Measurements from ENCODE around the gene PPP4R4.
"Not testable (repeated sequence)": the region's sequence is repeated elsewhere in the genome, so short reads cannot be mapped to it uniquely, and the experiment has no call there.

The PPP4R4 gene

DNA sequence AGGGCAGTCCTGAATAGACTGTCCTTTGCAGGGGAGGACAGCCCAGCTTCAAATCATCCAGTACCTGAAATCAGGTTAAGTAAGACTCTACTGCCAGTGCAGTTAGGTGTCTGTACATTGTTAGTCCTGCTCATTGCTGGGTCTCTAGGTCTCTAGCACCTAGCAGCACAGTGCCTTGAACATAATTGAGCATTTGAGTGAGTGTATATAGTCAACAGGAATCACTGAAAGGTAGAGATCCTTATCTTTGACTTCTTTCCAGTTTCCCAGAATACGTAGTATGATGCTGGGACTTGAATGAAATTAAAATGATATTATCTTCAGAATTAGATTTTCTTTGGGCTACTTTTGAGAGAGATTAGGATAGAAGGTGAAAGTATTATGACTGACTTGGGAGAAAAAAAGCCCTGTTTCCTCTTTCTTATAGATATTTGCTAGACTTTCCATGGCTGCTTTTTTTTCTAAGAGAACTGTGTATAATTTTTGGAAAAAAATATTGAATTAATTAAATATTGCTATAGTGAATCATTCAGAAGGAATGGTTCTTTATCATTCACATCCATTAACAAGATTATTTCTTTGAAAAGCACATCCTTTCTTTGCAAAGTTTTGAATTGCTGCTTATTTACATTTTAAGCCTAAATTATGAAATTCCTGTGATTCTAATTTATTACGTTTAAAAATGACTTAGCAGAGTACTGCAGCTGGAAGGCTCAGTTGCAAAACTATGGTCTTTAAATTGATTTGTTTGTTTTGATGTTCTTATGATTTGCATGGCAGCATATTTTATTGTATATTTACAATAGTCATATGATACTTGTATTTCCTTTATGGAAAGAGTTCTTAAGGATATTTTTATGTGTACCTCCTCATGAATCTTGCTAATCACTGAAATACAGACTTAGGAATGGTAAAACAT is 51.6 kb downstream of the PPP4R4 start:
- Mint-ChIP-seq H3K9me3 (peaks cover 9% of the 10 kb centered on the region), H3K36me3 (peaks cover 4% of the 10 kb centered on the region), H3K27ac (no peak overlapping the region), H3K27me3 (peaks cover 3% of the 10 kb centered on the region), H3K4me1 (peaks cover 14% of the 10 kb centered on the region), H3K4me3 (no peak overlapping the region)
- no peak for ATAC-seq (ENCODE audit: low read depth)
- no peak for DNase-seq (ENCODE audit: low spot score in 2 of 2)

DNA sequence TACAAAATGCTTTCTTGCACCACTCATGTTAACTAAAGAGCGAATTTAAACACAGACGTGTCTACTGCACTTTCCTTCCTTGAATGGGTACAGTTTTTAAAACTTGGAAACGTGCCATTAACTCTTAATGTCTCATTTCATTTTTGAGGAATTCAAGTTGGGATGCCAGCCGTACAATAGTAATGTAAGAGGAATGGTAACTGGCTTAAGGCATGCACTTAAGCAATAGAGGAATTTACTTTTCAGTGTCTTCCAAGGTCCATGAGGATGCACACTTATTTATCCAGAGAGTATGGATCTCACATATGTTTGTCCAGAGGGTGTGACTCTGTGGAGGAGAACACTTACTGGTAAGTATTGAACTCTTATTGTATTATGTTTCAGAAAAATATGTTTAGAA is 52.9 kb downstream of the PPP4R4 start:
- Mint-ChIP-seq H3K4me3 (no peak overlapping the region), H3K9me3 (peaks cover 9% of the 10 kb centered on the region), H3K4me1 (peaks cover 14% of the 10 kb centered on the region), H3K27ac (no peak overlapping the region), H3K27me3 (peaks cover 3% of the 10 kb centered on the region), H3K36me3 (peaks cover 4% of the 10 kb centered on the region)
- ATAC-seq (ENCODE audit: low read depth) (no peak), DNase-seq (ENCODE audit: low spot score in 2 of 2) (no peak)

DNA sequence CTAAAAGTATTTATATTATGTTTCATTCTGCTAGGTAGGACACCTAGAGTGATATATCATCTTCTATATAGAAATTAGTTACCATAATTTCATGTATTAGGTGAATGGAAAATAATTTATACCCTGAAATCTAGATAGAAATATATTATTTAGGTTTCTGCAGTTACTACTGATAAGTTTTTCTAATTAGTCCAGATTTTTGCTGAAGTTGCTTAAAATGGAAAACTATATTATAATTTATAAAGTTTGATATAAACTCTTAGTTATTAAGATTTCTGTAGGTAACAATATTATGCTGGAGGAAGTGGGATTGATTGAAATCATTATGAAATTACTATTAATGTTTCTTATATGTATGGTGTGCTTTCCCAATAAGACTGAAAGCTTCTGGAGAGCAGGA is 62.9 kb downstream of the PPP4R4 start:
- peaks cover 2% of the 10 kb centered on the region for H3K36me3 Mint-ChIP-seq
- ATAC-seq (ENCODE audit: low read depth) (no peak), DNase-seq (ENCODE audit: low spot score in 2 of 2) (no peak)
- H3K9me3 Mint-ChIP-seq = peaks cover 2% of the 10 kb centered on the region
- no peak overlapping the region for H3K4me3 Mint-ChIP-seq
- H3K27me3 Mint-ChIP-seq = peaks cover 1% of the 10 kb centered on the region
- H3K27ac Mint-ChIP-seq = no peak overlapping the region
- peaks cover 4% of the 10 kb centered on the region for H3K4me1 Mint-ChIP-seq

DNA sequence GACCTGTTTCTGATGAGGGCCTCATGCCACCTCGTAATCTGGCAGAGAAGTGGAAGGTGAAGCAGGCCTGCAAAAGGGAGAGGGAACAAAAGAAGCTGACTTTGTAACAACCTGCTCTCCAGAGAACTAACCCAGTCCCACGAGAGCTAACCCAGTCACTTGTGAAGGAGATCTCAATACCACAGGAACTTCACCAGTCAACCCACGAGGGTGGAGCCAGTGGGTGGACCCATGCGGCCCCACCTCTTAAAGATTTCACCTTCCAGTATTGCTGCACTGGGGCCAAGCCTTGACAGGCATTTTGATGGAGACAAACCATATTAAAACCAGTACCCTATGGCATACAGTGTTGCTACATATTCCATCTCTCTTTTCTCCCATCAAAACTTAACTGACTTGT is 63.9 kb downstream of the PPP4R4 start:
- Mint-ChIP-seq H3K27me3 (peaks cover 3% of the 10 kb centered on the region), H3K36me3 (peaks cover 2% of the 10 kb centered on the region), H3K27ac (no peak overlapping the region), H3K4me3 (no peak overlapping the region), H3K9me3 (peaks cover 2% of the 10 kb centered on the region), H3K4me1 (peaks cover 4% of the 10 kb centered on the region)
- ATAC-seq (ENCODE audit: low read depth) = peak; percentile 24
- no peak for DNase-seq (ENCODE audit: low spot score in 2 of 2)

DNA sequence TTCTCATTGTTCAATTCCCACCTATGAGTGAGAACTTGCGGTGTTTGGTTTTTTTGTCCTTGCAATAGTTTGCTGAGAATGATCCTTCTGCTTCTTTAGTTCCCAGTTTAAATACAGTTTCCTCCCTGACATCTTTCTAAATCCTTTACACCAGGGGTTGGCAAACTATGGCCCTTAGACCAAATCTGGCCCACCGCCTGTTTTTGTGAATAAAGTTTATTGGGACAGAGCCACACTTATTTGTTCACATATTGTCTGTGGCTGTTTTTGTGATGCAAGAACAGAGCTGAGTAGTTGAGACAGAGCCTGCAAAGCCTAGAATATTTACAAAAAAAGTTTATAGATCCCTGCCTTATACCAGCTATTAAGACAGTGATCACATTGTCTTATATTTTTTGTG is 65.3 kb downstream of the PPP4R4 start:
- DNase-seq (ENCODE audit: low spot score in 2 of 2) (no peak), ATAC-seq (ENCODE audit: low read depth) (no peak)
- Mint-ChIP-seq H3K9me3 (peaks cover 2% of the 10 kb centered on the region), H3K4me1 (peaks cover 4% of the 10 kb centered on the region), H3K27ac (no peak overlapping the region), H3K27me3 (peaks cover 3% of the 10 kb centered on the region), H3K36me3 (peaks cover 2% of the 10 kb centered on the region), H3K4me3 (no peak overlapping the region)

DNA sequence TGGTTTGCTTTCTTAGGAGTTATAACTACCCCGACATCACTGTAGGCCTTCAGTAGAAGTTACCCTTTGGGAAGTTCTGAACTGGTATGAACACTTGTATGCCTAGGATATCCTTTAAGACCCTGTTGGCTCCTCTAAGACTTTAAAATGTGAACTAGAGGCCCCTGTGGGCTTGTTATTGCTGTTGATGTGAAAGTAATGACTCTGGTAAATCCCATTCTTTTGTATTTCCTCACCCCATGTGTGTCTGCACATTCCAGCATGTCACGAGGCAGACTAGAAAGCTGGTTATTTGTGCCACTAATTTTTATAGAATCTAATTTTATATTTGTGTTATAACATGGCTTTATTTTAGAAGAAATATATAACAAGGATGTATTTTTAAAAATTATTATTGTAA is 70.1 kb downstream of the PPP4R4 start:
- H3K36me3 Mint-ChIP-seq = no peaks in the 10 kb centered on the region
- no peak overlapping the region for H3K4me3 Mint-ChIP-seq
- H3K9me3 Mint-ChIP-seq = no peaks in the 10 kb centered on the region
- H3K4me1 Mint-ChIP-seq = no peaks in the 10 kb centered on the region
- peaks cover 4% of the 10 kb centered on the region for H3K27me3 Mint-ChIP-seq
- no peak for DNase-seq (ENCODE audit: low spot score in 2 of 2)
- H3K27ac Mint-ChIP-seq = no peak overlapping the region
- ATAC-seq (ENCODE audit: low read depth) = no peak

DNA sequence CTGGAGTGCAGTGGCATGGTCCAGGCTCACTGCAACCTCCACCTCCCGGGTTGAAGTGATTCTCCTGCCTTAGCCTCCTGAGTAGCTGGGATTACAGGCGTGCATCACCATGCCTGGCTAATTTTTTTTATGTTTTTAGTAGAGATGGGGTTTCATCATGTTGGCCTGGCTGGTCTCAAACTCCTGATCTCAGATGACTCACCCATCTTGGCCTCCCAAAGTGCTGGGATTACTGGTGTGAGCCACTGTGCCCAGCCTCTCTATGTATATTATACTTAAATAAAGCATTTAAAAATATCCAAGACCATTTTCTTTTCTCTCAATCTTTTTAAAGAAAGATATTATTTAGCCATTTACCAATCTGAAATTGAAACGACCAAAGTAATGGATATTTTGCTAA is 90.1 kb downstream of the PPP4R4 start:
- H3K4me3 Mint-ChIP-seq; H3K27ac Mint-ChIP-seq; H3K36me3 Mint-ChIP-seq; ATAC-seq (ENCODE audit: low read depth); H3K4me1 Mint-ChIP-seq; H3K27me3 Mint-ChIP-seq; DNase-seq (ENCODE audit: low spot score in 2 of 2): not testable (repeated sequence)
- peaks cover 12% of the 10 kb centered on the region for H3K9me3 Mint-ChIP-seq

DNA sequence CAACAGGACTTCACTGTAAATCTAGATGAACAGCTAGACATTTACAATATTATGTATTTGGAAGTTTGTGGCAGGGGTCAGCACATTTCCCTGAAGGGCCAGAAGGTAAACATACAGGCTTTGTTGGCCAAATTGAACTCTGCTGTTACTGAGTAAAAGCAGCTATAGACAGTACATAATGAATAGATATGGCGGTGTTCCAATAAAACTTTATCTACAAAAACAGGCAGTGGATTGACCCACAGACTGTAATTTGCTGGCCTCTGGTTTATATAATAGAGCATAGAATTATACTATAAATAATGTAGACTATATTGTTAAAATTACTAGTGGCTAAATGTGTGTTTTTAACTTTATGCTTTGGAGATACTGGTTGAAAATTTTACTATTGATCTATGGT is 93.2 kb downstream of the PPP4R4 start:
- DNase-seq (ENCODE audit: low spot score in 2 of 2) (no peak), ATAC-seq (ENCODE audit: low read depth) (no peak)
- no peak overlapping the region for H3K27ac Mint-ChIP-seq
- H3K36me3 Mint-ChIP-seq = no peaks in the 10 kb centered on the region
- peaks cover 8% of the 10 kb centered on the region for H3K9me3 Mint-ChIP-seq
- peaks cover 6% of the 10 kb centered on the region for H3K27me3 Mint-ChIP-seq
- no peaks in the 10 kb centered on the region for H3K4me1 Mint-ChIP-seq
- no peak overlapping the region for H3K4me3 Mint-ChIP-seq

DNA sequence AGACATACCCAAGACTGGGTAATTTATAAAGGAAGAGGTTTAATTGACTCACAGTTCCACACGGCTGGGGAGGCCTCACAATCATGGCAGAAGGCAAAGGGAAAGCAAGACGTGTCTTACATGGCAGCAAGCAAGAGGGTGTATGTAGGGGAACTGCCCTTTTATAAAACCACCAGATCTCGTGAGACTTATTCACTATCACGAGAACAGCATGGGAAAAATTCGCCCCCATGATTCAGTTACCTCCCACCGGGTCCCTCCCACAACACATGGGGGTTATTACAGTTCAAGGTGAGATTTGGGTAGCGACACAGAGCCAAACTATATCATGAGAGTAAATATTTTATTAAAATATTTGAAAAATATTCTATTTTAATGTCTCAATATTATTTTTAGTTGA is 94.5 kb downstream of the PPP4R4 start:
- H3K27me3 Mint-ChIP-seq; H3K36me3 Mint-ChIP-seq; ATAC-seq (ENCODE audit: low read depth); H3K4me3 Mint-ChIP-seq; H3K27ac Mint-ChIP-seq; DNase-seq (ENCODE audit: low spot score in 2 of 2); H3K9me3 Mint-ChIP-seq; H3K4me1 Mint-ChIP-seq: not testable (repeated sequence)

DNA sequence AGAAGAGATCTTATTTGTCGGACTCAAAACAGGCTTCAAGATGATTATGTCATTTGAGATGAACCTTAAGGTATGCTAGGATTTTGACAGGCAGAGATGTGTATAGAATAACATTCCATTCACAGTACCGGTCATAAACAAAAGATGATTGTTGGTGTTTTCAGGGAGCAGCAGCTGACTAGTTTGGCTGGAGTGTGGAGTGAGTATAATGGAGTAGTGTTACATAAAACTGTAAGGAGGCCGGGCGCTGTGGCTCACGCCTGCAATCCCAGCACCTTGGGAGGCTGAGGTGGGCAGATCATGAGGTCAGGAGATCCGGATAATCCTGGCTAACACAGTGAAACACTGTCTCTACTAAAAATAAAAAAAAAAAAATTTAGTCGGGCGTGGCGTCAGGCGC is 95.0 kb downstream of the PPP4R4 start:
- no peak overlapping the region for H3K4me3 Mint-ChIP-seq
- no peaks in the 10 kb centered on the region for H3K4me1 Mint-ChIP-seq
- no peak for DNase-seq (ENCODE audit: low spot score in 2 of 2)
- H3K27ac Mint-ChIP-seq = no peak overlapping the region
- no peak for ATAC-seq (ENCODE audit: low read depth)
- no peaks in the 10 kb centered on the region for H3K36me3 Mint-ChIP-seq
- peaks cover 6% of the 10 kb centered on the region for H3K27me3 Mint-ChIP-seq
- peaks cover 1% of the 10 kb centered on the region for H3K9me3 Mint-ChIP-seq

DNA sequence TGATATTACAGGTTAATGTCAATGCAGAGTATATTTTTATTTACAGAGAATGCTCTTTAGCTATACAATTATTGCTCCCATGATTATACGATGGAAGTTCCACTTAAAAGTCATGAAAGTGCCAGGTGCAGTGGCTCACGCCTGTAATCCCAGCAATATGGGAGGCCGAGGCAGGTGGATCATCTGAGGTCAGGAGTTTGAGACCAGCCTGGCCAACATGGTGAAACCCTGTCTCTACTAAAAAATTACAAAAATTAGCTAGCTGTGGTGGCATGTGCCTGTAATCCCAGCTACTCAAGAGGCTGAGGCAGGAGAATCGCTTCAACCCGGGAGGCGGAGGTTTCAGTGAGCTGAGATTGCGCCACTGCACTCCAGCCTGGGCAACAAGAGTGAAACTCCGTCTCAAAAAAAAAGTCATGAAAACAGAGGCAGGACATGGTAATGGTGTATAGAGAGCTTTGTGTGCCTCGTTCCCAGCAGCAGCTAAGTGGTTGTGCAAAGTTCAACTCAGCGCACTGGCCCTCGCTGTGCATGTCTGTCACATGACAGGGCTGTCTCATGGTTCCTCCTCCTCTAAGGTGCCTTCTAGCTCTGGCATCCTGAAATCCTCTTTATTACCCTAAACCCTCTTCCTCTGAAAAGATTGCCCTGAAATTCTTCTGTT is 102.9 kb downstream of the PPP4R4 start:
- not testable (repeated sequence) for H3K36me3 Mint-ChIP-seq; DNase-seq (ENCODE audit: low spot score in 2 of 2); ATAC-seq (ENCODE audit: low read depth); H3K27me3 Mint-ChIP-seq; H3K4me1 Mint-ChIP-seq; H3K27ac Mint-ChIP-seq; H3K9me3 Mint-ChIP-seq; H3K4me3 Mint-ChIP-seq

DNA sequence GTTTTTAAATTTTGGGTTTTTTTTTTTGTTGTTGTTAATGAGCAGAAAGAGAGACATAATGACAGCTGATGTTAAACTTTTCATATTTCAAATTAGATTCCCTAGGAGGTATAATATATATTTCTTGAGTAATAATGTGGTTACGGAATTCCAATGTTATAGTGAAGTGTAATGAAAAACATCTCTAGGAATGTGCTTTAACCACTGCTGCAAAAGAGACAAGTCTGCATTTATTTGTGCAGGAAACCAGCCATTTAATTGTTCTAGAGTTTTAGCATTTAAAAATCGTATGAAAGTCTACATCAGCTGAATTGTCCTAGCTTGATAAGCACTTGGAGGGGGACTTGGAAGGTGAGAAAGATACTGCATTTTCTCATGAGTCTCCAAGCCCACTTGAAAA is 104.6 kb downstream of the PPP4R4 start:
- Mint-ChIP-seq H3K9me3 (no peaks in the 10 kb centered on the region), H3K4me3 (no peak overlapping the region), H3K27me3 (peaks cover 2% of the 10 kb centered on the region), H3K36me3 (no peaks in the 10 kb centered on the region), H3K27ac (no peak overlapping the region), H3K4me1 (no peaks in the 10 kb centered on the region)
- ATAC-seq (ENCODE audit: low read depth) (no peak), DNase-seq (ENCODE audit: low spot score in 2 of 2) (no peak)

DNA sequence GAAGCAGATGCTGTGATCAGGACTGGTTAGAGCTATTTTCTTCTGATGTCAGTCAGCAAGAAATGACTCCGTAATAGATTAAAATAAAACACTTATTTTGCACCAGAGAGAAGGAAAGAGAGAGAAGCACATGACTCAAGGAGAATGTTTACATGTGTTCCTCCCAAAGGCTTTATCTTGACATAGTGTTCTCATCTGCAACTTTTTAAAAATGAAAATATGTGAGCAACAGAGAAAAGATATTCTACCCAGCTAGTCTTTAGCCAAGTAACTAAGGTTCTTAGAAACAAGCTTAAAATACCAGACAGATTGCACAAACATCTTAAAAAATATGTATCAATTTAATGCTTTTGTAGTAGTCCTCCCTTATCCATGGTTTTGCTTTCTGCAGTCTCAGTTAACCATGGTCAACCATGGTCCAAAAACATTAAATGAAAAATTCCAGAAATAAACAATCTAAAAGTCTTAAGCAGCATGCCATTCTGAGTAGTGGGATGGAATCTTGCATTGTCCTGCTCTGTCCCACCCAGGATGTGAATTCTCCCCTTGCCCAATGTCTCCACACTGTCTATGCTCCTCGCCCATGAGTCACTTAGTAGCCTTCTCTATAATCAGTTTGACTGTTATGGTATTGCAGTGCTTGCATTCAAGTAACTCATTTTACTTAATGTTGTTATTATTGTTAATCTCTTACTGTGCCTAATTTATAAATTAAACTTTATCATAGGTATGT is 109.0 kb downstream of the PPP4R4 start:
- peaks cover 2% of the 10 kb centered on the region for H3K27me3 Mint-ChIP-seq
- no peak overlapping the region for H3K4me3 Mint-ChIP-seq
- DNase-seq (ENCODE audit: low spot score in 2 of 2) = no peak
- peaks cover 3% of the 10 kb centered on the region for H3K9me3 Mint-ChIP-seq
- ATAC-seq (ENCODE audit: low read depth) = no peak
- H3K27ac Mint-ChIP-seq = no peak overlapping the region
- no peaks in the 10 kb centered on the region for H3K4me1 Mint-ChIP-seq
- H3K36me3 Mint-ChIP-seq = no peaks in the 10 kb centered on the region

DNA sequence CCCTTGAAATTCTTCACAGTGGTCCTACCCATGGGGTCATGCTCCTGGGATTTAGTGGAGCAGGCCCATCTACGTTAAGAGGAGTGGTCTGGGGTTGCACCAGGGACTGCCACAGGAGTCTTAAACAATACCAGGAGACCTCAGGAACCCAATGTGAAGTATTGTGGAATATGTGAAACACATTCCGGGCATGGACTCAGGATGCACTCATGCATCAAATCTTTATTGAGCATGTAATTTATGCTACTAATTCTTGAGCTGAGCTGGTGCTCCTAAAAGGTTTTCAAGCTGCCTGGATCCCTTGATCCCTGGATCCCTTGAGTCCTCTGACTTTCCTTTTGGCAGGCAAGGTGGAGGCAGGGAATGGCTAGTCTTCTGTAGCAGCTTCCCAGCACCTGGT is 110.1 kb downstream of the PPP4R4 start:
- ATAC-seq (ENCODE audit: low read depth) = no peak
- H3K9me3 Mint-ChIP-seq = peaks cover 3% of the 10 kb centered on the region
- no peak overlapping the region for H3K27ac Mint-ChIP-seq
- H3K4me3 Mint-ChIP-seq = no peak overlapping the region
- H3K27me3 Mint-ChIP-seq = peaks cover 2% of the 10 kb centered on the region
- no peaks in the 10 kb centered on the region for H3K4me1 Mint-ChIP-seq
- no peaks in the 10 kb centered on the region for H3K36me3 Mint-ChIP-seq
- no peak for DNase-seq (ENCODE audit: low spot score in 2 of 2)

Data from memory B cell (primary cell).